Measurements from ENCODE around the gene SCAMP5.

Gene SCAMP5

GRCh38 chr15:75070674-75071073 lies 75.3 kb downstream of the SCAMP5 start:
- DNase-seq (ENCODE audit: low read depth): no peak

Measured in stromal cell of bone marrow (primary cell).